ENCODE measurements around the gene MT1G.
"Not testable (repeated sequence)": the region's sequence is repeated elsewhere in the genome, so short reads cannot be mapped to it uniquely, and the experiment has no call there.

MT1G gene

DNA sequence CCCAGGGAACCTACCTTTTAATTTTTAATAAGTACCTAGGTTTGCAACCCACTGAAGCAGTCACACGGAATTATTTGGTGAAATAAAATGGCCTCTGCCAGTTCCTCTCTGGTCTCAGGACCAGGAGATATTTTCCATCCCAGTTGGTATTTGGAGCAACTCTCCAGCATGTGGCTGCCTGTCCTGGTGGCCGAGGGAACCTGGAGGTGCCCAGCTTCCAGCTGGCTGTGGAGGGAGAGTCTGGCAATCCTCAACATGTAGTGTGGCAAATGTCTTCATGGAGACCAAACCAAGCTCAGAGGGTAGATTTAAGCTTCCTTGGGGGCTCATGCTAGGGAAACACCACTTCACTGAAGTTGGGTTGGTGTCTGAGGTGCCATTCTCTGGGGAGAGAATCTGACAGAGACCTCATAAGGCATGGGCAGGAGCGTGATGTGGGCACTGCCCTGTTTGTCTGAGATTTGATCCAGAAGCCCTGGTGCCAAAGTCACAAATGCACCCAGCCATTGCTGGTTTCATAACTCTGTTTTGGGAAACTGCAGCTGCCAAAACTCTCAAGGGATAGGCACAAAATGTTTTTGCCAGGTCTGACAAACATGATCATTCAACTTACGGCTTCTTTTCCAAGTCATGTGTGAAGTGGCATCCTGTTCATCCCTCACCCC lies 17.2 kb upstream of the MT1G start:
- no peak for DNase-seq (ENCODE audit: low spot score)

- DNase-seq (ENCODE audit: low spot score) = no peak
These were observed 16.5 kb upstream of the MT1G start for GRCh38 chr16:56684256-56684925.

- DNase-seq (ENCODE audit: low spot score) = no peak
These were observed 15.7 kb upstream of the MT1G start for GRCh38 chr16:56683424-56684172.

DNA sequence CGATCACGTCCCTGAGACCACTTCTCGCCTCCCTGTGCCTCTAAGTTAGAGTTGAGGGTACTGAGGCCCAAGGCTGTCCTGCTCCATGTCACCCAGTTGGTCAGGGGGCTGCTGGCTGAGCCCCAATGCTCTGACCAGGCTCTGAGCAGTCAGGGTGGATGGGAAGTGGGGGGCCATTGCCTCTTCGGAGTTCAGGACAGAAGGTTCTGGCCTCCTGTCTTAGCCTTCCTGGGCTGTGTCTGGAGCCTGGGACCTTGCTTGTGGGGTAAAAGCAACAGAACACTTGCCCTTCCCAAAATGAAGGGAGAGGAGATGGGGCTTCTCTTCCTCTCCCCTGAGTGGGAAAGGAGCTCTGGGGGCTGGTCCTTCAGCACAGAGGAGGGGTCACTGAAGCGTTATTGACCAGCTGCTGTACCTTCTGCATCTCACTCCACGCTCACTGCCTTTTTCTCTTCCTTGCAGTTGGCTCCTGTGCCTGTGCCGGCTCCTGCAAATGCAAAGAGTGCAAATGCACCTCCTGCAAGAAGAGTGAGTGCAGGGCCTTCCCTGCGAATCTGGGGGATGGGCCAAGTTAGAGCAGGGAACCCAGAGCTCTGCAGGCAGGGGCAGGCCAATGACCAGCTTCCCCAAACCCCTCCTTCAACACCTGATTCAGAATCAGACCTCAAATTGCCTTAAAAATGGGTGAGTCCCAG lies 15.0 kb upstream of the MT1G start:
- no peak for DNase-seq (ENCODE audit: low spot score)

GRCh38 chr16:56681939-56682702 lies 14.3 kb upstream of the MT1G start, which contains the start of gene MT1X:
TSS of gene MT1X (plus strand) at chr16:56682470. CDS start at chr16:56682541, 71 bp downstream.
- DNase-seq (ENCODE audit: low spot score) = peak; percentile 86

GRCh38 chr16:56679818-56680217 lies 12.0 kb upstream of the MT1G start:
- DNase-seq (ENCODE audit: low spot score) = peak; percentile 25

DNA sequence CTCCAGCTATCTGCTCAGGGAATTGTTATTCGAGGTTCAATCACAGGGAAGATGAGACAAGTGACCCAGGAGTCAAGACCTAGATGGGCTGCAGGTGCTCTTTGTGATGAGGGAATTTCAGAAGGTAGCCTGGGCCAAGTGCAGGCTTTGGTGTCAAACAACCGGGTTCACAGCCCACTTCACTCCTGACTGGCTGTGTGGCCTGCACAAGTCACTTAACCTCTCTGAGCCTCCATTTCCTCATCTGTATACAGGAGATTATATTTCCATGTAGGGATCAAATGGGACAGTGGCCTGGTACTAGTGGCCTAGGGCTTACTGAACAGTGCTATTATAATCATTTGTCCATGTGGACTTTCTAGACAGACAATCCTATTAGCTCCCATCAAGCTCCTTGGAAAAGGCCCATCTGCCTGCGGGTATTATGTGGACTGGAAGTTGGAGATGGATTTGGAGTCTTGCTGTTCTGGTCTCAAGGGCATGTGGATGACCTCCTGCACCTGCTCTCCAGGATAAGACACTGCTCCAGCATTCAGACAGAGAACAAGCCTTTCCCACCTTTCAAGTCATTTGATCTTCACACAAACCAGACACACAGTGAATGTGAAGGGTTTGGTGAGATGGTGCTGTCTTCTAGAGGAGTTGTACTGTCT lies 11.3 kb upstream of the MT1G start:
- no peak for DNase-seq (ENCODE audit: low spot score)

GRCh38 chr16:56677474-56677873 lies 9.6 kb upstream of the MT1G start:
- DNase-seq (ENCODE audit: low spot score) = no peak

DNA sequence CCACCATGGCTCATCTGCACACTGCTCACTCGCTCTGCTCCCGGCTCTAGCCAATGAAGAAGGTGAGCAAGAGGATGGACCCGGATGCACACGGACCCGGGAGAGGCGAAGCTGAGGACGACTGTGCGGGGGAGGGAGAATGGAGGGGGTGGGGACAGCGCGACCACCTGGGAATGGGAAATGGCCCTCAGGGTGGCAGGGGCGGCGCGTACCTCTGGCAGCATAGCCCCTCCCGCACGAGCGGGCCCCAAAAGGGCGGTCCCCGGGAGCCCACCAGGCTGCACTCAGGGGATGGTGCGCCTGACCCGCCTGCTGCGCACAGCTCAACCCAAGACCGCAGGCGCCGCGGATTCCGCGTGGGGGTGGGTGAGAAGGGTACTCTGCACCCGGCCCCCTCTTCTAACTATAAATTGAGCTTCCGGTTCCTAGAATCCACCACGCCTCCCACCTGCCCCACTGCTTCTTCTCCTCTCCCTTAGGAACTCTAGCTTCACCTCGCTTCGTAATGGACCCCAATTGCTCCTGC lies 7.9 kb upstream of the MT1G start:
- peak; percentile 30 for DNase-seq (ENCODE audit: low spot score)

GRCh38 chr16:56674570-56674969 lies 6.7 kb upstream of the MT1G start:
- not testable (repeated sequence) for DNase-seq (ENCODE audit: low spot score)

- no peak for DNase-seq (ENCODE audit: low spot score)
These were observed 6.1 kb upstream of the MT1G start for GRCh38 chr16:56673921-56674320.

- DNase-seq (ENCODE audit: low spot score) = no peak
These were observed 5.1 kb upstream of the MT1G start for GRCh38 chr16:56672761-56673536.

- not testable (repeated sequence) for DNase-seq (ENCODE audit: low spot score)
These were observed 4.3 kb upstream of the MT1G start for GRCh38 chr16:56672171-56672570.

GRCh38 chr16:56671691-56672090 lies 3.8 kb upstream of the MT1G start:
- not testable (repeated sequence) for DNase-seq (ENCODE audit: low spot score)

GRCh38 chr16:56670620-56670934 lies 2.7 kb upstream of the MT1G start:
- DNase-seq (ENCODE audit: low spot score) = no peak

DNA sequence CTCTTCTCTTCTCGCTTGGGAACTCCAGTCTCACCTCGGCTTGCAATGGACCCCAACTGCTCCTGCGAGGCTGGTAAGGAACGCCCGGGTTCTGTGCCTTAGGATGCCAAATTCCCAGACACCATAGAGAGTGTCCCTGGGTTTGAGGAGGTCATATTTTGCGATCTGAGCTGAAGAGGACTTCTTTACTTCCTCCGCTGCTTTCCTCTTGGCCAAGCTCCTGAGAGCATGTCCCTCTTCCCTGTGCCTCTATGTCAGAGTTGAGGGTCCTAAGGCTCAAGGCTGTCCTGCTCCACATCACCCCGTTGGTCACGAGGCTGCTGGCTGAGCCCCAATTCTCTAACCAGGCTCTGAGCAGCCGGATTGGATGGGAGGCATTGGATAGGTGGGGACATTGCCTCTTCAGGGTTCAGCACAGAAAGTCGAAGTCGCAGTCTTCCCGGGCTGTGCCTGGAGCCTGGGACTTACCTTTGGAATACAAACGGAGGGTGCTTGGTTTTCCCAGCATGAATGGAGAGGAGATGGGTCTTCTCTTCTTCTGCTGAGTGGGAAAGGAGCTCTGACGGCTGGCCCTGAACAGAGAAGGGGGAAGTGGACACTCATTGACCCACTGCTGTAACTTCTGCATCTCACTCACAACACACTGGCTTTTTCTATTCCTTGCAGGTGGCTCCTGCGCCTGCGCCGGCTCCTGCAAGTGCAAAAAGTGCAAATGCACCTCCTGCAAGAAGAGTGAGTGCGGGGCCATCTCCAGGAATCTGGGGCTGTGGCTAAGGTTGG lies 2.2 kb upstream of the MT1G start:
- no peak for DNase-seq (ENCODE audit: low spot score)

DNA sequence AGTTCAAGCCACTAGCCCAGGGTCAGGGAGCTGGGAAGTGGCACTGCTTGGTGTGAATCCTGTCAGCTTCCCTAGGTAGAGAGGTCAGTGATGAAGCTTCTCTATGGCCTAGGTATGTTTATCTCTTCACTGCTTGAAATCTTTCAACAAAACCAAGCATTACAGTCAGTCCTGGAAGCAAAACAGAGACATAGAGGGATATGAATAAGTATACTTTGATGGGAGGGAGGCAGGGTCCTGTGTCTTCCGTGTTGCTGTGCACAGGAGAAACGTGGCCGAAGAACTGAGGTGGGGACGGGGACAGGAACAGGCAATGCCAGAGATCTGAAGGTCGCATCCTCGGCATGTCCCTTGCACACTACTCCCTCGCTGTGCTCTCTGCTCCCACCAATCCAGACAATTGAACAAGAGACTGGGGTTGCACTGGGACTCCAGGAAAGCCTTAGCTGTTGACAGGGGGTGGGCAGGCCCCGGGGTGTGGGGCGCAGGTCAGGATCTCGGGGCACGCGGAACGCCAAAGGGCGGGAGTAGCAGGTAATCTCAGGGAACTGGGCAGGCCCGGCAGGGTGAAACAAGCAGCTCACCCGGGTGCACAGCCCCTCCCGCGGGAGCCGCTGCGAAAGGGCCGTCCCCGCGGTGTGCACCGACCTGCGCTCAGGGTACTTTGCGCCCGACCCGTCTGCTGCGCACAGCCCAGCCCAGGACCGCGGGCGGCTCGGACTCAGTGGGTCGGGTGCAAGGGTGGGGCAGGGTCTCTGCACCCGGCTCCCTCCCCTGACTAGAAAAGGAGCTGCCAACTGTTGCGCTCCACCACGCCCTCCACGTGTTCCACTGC lies 1.4 kb upstream of the MT1G start, which contains the start of gene MT1H:
Gene MT1H, plus strand, starts transcription at position 810 of the 835 bp plus-strand sequence. CDS start 71 bp downstream, outside the sequence.
- DNase-seq (ENCODE audit: low spot score) = no peak
